ENCODE data around the gene USP49.

DNA sequence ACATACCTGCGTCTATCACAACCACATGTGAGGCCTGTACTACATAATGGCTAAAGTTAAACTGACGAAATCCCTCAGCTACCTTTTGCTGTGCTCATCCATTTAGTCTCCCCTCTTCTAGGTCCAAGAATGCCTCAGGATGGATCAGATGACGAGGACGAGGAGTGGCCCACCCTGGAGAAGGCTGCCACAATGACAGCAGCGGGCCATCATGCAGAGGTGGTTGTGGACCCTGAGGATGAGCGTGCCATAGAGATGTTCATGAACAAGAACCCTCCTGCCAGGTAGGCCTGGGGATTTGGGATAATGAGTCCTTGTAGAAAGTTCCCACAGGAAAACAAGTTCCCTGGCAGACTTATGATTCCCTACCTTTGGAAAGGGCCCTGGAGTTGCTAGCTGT lies 32.1 kb upstream of the USP49 start:
- TF ChIP-seq, protein P1, sequence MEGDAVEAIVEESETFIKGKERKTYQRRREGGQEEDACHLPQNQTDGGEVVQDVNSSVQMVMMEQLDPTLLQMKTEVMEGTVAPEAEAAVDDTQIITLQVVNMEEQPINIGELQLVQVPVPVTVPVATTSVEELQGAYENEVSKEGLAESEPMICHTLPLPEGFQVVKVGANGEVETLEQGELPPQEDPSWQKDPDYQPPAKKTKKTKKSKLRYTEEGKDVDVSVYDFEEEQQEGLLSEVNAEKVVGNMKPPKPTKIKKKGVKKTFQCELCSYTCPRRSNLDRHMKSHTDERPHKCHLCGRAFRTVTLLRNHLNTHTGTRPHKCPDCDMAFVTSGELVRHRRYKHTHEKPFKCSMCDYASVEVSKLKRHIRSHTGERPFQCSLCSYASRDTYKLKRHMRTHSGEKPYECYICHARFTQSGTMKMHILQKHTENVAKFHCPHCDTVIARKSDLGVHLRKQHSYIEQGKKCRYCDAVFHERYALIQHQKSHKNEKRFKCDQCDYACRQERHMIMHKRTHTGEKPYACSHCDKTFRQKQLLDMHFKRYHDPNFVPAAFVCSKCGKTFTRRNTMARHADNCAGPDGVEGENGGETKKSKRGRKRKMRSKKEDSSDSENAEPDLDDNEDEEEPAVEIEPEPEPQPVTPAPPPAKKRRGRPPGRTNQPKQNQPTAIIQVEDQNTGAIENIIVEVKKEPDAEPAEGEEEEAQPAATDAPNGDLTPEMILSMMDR (IDR thresholded peaks at IDR 0.05) = no peak
- TF ChIP-seq ZFX (IDR thresholded peaks at IDR 0.05; ENCODE audit: borderline replicate concordance) = no peak

All from 22Rv1 (cell line).